Uterus (tissue), 4 donors: ENCODE results near the gene KCNQ5. TPM values are rescaled to one million over a fixed set of nuclear protein-coding genes. Genes with fewer than 3 reads are reported as not detected.

Experiments
- DNase-seq, 2 donors: peaks; one replicate each; pipeline ENCODE4 v3.0.0-alpha.2; 2019 to 2020
- H3K27ac ChIP-seq, 2 donors: fragments of 200-600 bp; sonication (generic); 1 replicate in 1 of 2; 2 replicates in 1 of 2; pipeline ENCODE4 v1.5.1; 2016 to 2018
- H3K27me3 ChIP-seq, 2 donors: fragments of 200-600 bp; sonication (generic); one replicate each; pipeline ENCODE4 v1.5.1; 2018 to 2019; ENCODE audit warnings: control low read depth in 1 of 2
- H3K36me3 ChIP-seq, 2 donors: fragments of 200-600 bp; sonication (generic); one replicate each; pipeline ENCODE4 v1.5.1; 2019; ENCODE audit warnings: control low read depth in 1 of 2
- H3K4me1 ChIP-seq, 2 donors: fragments of 200-600 bp; sonication (generic); one replicate each; pipeline ENCODE4 v1.5.1; 2018 to 2019; ENCODE audit warnings: control low read depth in 1 of 2
- H3K4me3 ChIP-seq, 2 donors: fragments of 200-600 bp; sonication (generic); 1 replicate in 1 of 2; 2 replicates in 1 of 2; pipeline ENCODE4 v1.5.1; 2018 to 2019; ENCODE audit warnings: mild to moderate bottlenecking in 1 of 2
- H3K9me3 ChIP-seq, 2 donors: fragments of 200-600 bp; sonication (generic); one replicate each; pipeline ENCODE4 v1.5.1; 2019; ENCODE audit warnings: control low read depth in 1 of 2
- CTCF ChIP-seq, 4 experiments: fragments of 200-600 bp in 2 of 4; fragments of 450-650 bp in 2 of 4; sonication (generic) in 2 of 4; IDR thresholded peaks; one replicate each; pipeline ENCODE4 v1.5.1; 2016 to 2019; ENCODE audit warnings: antibody characterized with exemption in 4 of 4, mild to moderate bottlenecking in 2 of 4, moderate library complexity in 1 of 4
- POLR2A ChIP-seq, 2 donors: fragments of 450-650 bp; IDR thresholded peaks; one replicate each; pipeline ENCODE4 v1.6.1; 2016; ENCODE audit warnings: antibody characterized with exemption in 2 of 2, mild to moderate bottlenecking in 1 of 2, moderate library complexity in 1 of 2
- intact Hi-C: fragments of 100-400 bp; cut with DNase I; formaldehyde crosslinking; loops from one replicate; pipeline ENCODE4 v1.15.1; 2023; ENCODE audit warnings: low total_unique reads
- total RNA-seq, 4 donors: library from RNA; depleted of rRNA in 3 of 4; stranded (reverse); fragments of >200 nt in 3 of 4; gene quantifications; one replicate each; pipeline versions ENCODE4 v1.1.0 to v1.2.4, GENCODE V29; 2014 to 2023
- donor health status: DM: yes; HTN: yes; CAD: no.

The KCNQ5 gene
- total RNA-seq, 4 donors from 2014 or later: 0.34 to 2.4 TPM; not detected in 2

DNA sequence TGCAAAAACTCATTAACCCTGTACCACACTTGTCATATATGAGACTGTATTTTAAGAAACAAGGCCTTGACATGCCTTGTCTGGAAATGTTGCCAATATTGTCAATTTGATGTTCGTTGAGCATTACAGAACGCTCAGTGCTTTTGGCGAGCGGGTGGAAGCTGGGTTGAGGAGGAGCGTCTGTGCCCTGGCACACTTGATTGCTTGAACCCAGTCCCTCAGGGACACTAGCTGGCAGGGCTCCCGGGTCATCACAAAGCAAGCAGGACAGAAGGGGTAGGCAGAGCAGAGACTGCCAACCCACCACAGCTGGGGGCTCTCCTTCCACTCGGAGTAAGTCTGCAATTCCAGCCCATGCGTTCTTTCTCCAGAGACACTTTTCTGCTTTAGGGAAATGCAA, 317.1 kb downstream of the KCNQ5 start:
- Histone ChIP-seq H3K4me3 (no peak overlapping the region), H3K27ac (no peak overlapping the region), H3K9me3 (no peaks in the 10 kb centered on the region), H3K36me3 (no peaks in the 10 kb centered on the region), H3K27me3 (no peaks in the 10 kb centered on the region), H3K4me1 (no peaks in the 10 kb centered on the region)
- TF ChIP-seq POLR2A (IDR thresholded peaks at IDR 0.05): no peak
- no peak for TF ChIP-seq CTCF (IDR thresholded peaks at IDR 0.05)
- intact Hi-C loops: no loop called here
- no peak for DNase-seq

GRCh38 chr6:72940265-72940664, 318.4 kb downstream of the KCNQ5 start:
- Histone ChIP-seq H3K27ac (no peak overlapping the region), H3K4me1 (no peaks in the 10 kb centered on the region), H3K4me3 (no peak overlapping the region), H3K9me3 (no peaks in the 10 kb centered on the region), H3K27me3 (no peaks in the 10 kb centered on the region), H3K36me3 (no peaks in the 10 kb centered on the region)
- TF ChIP-seq CTCF (IDR thresholded peaks at IDR 0.05): no peak
- no peak for TF ChIP-seq POLR2A (IDR thresholded peaks at IDR 0.05)
- intact Hi-C loops: no loop called here
- no peak for DNase-seq

GRCh38 chr6:72941263-72941662, 319.4 kb downstream of the KCNQ5 start:
- H3K36me3 ChIP-seq: no peaks in the 10 kb centered on the region
- no peaks in the 10 kb centered on the region for H3K27me3 ChIP-seq
- H3K9me3 ChIP-seq: no peaks in the 10 kb centered on the region
- no peak for DNase-seq
- TF ChIP-seq CTCF (IDR thresholded peaks at IDR 0.05): no peak
- no peak for TF ChIP-seq POLR2A (IDR thresholded peaks at IDR 0.05)
- no peaks in the 10 kb centered on the region for H3K4me1 ChIP-seq
- intact Hi-C loops: no loop called here
- H3K27ac ChIP-seq: no peak overlapping the region
- H3K4me3 ChIP-seq: no peak overlapping the region

DNA sequence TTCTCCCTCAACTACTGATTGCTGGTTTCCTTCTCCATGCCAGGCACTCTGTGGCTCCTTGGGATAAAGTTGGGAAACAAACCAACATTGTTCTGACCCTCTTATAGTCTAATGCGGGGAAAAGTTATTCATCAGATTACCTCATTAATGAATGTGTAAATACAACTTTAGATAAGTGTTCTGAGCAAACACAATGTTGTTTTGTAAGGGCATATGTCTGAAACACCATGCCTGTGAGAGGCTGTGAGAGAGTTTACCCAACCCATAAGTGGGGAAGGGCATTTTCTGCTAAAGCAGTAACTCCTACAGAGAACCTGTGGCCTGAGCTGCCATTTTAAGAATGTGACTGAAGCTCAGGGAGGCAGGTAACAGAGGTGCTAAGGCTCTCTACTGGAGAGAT, 319.9 kb downstream of the KCNQ5 start:
- no peaks in the 10 kb centered on the region for H3K4me1 ChIP-seq
- H3K9me3 ChIP-seq: no peaks in the 10 kb centered on the region
- no peak overlapping the region for H3K27ac ChIP-seq
- intact Hi-C loops: no loop called here
- no peak for TF ChIP-seq POLR2A (IDR thresholded peaks at IDR 0.05)
- no peak for TF ChIP-seq CTCF (IDR thresholded peaks at IDR 0.05)
- no peaks in the 10 kb centered on the region for H3K36me3 ChIP-seq
- no peak for DNase-seq
- no peak overlapping the region for H3K4me3 ChIP-seq
- no peaks in the 10 kb centered on the region for H3K27me3 ChIP-seq

- Histone ChIP-seq H3K9me3 (no peaks in the 10 kb centered on the region), H3K4me1 (no peaks in the 10 kb centered on the region), H3K27me3 (no peaks in the 10 kb centered on the region), H3K27ac (no peak overlapping the region), H3K4me3 (no peak overlapping the region), H3K36me3 (no peaks in the 10 kb centered on the region)
- intact Hi-C loops: no loop called here
- no peak for TF ChIP-seq POLR2A (IDR thresholded peaks at IDR 0.05)
- TF ChIP-seq CTCF (IDR thresholded peaks at IDR 0.05): no peak
- DNase-seq: no peak
Measured at GRCh38 chr6:72943699-72944098, 321.8 kb downstream of the KCNQ5 start.
